A673 (cell line): ENCODE measurements around the gene ISLR. TPM values are rescaled to one million over a fixed set of nuclear protein-coding genes. Genes with fewer than 3 reads are reported as not detected.

Experiments used
- BruUV-seq: library from RNA; stranded (reverse); fragments of 400-500 nt; replicated peaks from 2 replicates; lab custom pipeline; 2021; lab: Mats Ljungman, UMichigan
- CTCF ChIA-PET: fragments of 300-600 bp; sonication (Branson Sonifier 250); formaldehyde crosslinking; loops from one replicate; lab custom pipeline; 2022; ENCODE audit warnings: antibody characterized with exemption; lab: Charles Lee
- POLR2A ChIA-PET: fragments of 300-600 bp; sonication (Branson Sonifier 250); formaldehyde crosslinking; loops from one replicate; lab custom pipeline; 2022; ENCODE audit warnings: antibody characterized with exemption; ENCODE audit not compliant: low non-redundant PET; lab: Charles Lee
- DNase-seq: peaks from one replicate; pipeline ENCODE4 v3.0.0-alpha.2; 2015; ENCODE audit warnings: low spot score
- H3K27ac ChIP-seq: fragments of 200-600 bp; sonication (generic); 2 replicates; pipeline ENCODE4 v1.5.1; 2016; ENCODE audit warnings: mixed run types, low read depth, mild to moderate bottlenecking, mixed read lengths, antibody characterized with exemption, low read length; ENCODE audit not compliant: poor library complexity, severe bottlenecking
- H3K27me3 ChIP-seq: fragments of 200-600 bp; sonication (generic); replicated peaks from 2 replicates; pipeline ENCODE4 v1.6.1; 2017; ENCODE audit warnings: mixed run types, low read depth, mild to moderate bottlenecking, mixed read lengths, antibody characterized with exemption, low read length; ENCODE audit not compliant: insufficient read depth, poor library complexity
- H3K36me3 ChIP-seq: fragments of 200-600 bp; sonication (generic); 2 replicates; pipeline ENCODE4 v1.6.1; 2016; ENCODE audit warnings: mixed run types, mild to moderate bottlenecking, mixed read lengths, antibody characterized with exemption, low read length; ENCODE audit not compliant: insufficient read depth, poor library complexity, severe bottlenecking
- H3K4me1 ChIP-seq: fragments of 200-600 bp; sonication (generic); 2 replicates; pipeline ENCODE4 v1.6.1; 2017; ENCODE audit warnings: mixed run types, mild to moderate bottlenecking, mixed read lengths, antibody characterized with exemption, low read length; ENCODE audit not compliant: insufficient read depth, poor library complexity, severe bottlenecking
- H3K4me3 ChIP-seq: fragments of 200-600 bp; sonication (generic); 2 replicates; pipeline ENCODE4 v1.5.1; 2016; ENCODE audit warnings: low read depth, mixed run types, mild to moderate bottlenecking, mixed read lengths, low read length; ENCODE audit not compliant: poor library complexity, severe bottlenecking
- H3K9me3 ChIP-seq: fragments of 200-600 bp; sonication (generic); 2 replicates; pipeline ENCODE4 v1.6.1; 2016; ENCODE audit warnings: mixed run types, low read depth, mild to moderate bottlenecking, mixed read lengths, antibody characterized with exemption, low read length; ENCODE audit not compliant: poor library complexity, severe bottlenecking
- CTCF ChIP-seq: fragments of 300-800, 200-600 bp; sonication (generic); conservative IDR thresholded peaks from 2 replicates; pipeline ENCODE4 v1.5.1; 2017; ENCODE audit warnings: low read depth, mild to moderate bottlenecking, antibody characterized with exemption, low read length, moderate library complexity, mixed read lengths
- EZH2 ChIP-seq: fragments of 200-600 bp; sonication (generic); IDR thresholded peaks from 2 replicates; pipeline ENCODE4 v1.6.1; 2017; ENCODE audit warnings: borderline replicate concordance, low read depth, mild to moderate bottlenecking, mixed read lengths, antibody characterized with exemption, low read length; ENCODE audit not compliant: poor library complexity, severe bottlenecking
- intact Hi-C: fragments of 100-400 bp; cut with micrococcal nuclease; formaldehyde crosslinking; loops from one replicate; pipeline ENCODE4 v1.10.0; 2022; ENCODE audit not compliant: unreplicated experiment
- total RNA-seq: library from RNA; stranded (reverse); gene quantifications from 2 replicates; pipeline ENCODE4 v1.2.3, GENCODE V29; 2021

The ISLR gene
- total RNA-seq, 1 experiment from 2014 or later: 0.41 TPM

- no peaks in the 10 kb centered on the region for H3K9me3 ChIP-seq
- POLR2A ChIA-PET: interaction anchor here (0.6 kb wide), 1 partner anchor 175 kb away, joined by 3 read pairs; no protein-coding TSS in a partner anchor
- CTCF ChIA-PET: interaction anchor here (0.6 to 1.7 kb wide), 7 partner anchors 9 to 193 kb away, joined by 3 to 7 read pairs (median 4); no protein-coding TSS in a partner anchor
- peaks cover 55% of the 10 kb centered on the region for H3K27me3 ChIP-seq
- no peak overlapping the region for H3K27ac ChIP-seq
- H3K36me3 ChIP-seq: no peaks in the 10 kb centered on the region
- BruUV-seq: no TSS peak
- H3K4me1 ChIP-seq: peaks cover 22% of the 10 kb centered on the region
- TF ChIP-seq CTCF (no peak), EZH2 (peak; percentile 97)
- H3K4me3 ChIP-seq: peak overlapping the region; percentile 40
- intact Hi-C loops: loop anchor here (2.0 to 5.0 kb wide), 2 partner anchors 157 to 187 kb away; no protein-coding TSS in a partner anchor
- no peak for DNase-seq
Measured at GRCh38 chr15:74129586-74130154, 43.8 kb upstream of the ISLR start.

- CTCF ChIA-PET: interaction anchor here (0.6 to 1.4 kb wide), 5 partner anchors 76 to 190 kb away, joined by 3 to 5 read pairs (median 5); no protein-coding TSS in a partner anchor
- no TSS peak for BruUV-seq
Measured at GRCh38 chr15:74130155-74130848, 43.2 kb upstream of the ISLR start, which contains the start of gene ISLR2. Gene ISLR2, plus strand, starts transcription at chr15:74130586. Its CDS starts 2,169 bp downstream, at chr15:74132755.

More at GRCh38 chr15:74130155-74130848, 43.2 kb upstream of the ISLR start, which contains the start of gene ISLR2:
- POLR2A ChIA-PET: no interaction called here
- no peak within 1 kb of the TSS for H3K27ac ChIP-seq
- H3K27me3 ChIP-seq: peaks cover 55% of the 10 kb centered on the region
- H3K4me1 ChIP-seq: peaks cover 22% of the 10 kb centered on the region
- intact Hi-C loops: no loop called here
- TF ChIP-seq CTCF (no peak), EZH2 (peak; percentile 1)
- no peaks in the 10 kb centered on the region for H3K36me3 ChIP-seq
- no peaks in the 10 kb centered on the region for H3K9me3 ChIP-seq
- peak within 1 kb of the TSS; percentile 40 for H3K4me3 ChIP-seq
- peak; percentile 64 for DNase-seq
